ENCODE data around the gene FOXD2.

Gene FOXD2

DNA sequence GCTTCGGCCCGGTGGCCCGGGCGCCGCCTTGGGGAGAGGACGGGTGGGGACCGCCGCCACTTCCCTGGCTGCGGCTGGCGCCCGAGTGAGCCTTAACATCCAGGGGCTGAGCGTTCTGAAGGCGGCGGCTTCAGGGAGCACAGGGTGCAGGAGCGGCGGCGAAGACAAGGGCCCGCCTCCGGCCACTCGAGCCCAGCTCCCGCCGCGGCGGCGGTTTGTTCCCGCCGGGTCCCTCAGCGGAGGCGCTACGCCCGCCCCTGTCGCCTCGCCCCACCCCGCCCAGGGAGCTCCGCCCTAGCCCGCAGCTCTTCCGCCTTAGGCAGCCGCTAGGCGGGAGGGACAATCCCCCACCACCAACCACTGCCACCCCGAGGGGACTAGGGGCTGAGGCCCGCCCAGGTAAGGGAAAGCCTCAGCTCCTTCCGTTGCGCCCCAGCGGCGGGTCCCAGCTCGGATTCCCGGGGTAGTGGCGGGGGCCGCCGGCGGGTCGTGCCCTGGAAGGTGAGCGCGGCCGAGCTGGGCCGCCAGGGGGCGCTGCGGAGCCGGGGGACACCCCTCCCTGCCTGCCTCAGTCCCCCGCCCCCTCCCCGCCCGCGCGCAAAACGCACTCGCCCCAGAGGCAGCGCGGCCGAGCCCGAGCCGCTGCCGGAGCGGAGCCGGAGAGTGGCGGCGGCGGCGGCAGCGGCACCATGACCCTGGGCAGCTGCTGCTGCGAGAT is at the start of gene FOXD2:
FOXD2 (plus strand) TSS at position 598 of the 718 bp plus-strand sequence; CDS start at position 690, 92 bp downstream.
- DNase-seq (ENCODE audit: low read depth) = peak; percentile 84
- TF ChIP-seq, protein P1, sequence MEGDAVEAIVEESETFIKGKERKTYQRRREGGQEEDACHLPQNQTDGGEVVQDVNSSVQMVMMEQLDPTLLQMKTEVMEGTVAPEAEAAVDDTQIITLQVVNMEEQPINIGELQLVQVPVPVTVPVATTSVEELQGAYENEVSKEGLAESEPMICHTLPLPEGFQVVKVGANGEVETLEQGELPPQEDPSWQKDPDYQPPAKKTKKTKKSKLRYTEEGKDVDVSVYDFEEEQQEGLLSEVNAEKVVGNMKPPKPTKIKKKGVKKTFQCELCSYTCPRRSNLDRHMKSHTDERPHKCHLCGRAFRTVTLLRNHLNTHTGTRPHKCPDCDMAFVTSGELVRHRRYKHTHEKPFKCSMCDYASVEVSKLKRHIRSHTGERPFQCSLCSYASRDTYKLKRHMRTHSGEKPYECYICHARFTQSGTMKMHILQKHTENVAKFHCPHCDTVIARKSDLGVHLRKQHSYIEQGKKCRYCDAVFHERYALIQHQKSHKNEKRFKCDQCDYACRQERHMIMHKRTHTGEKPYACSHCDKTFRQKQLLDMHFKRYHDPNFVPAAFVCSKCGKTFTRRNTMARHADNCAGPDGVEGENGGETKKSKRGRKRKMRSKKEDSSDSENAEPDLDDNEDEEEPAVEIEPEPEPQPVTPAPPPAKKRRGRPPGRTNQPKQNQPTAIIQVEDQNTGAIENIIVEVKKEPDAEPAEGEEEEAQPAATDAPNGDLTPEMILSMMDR (conservative IDR thresholded peaks at IDR 0.05; ENCODE audit: low read depth, low read length) = peak; percentile 49
- peak within 1 kb of the TSS; percentile 86 for H3K4me3 ChIP-seq (ENCODE audit: low read depth, low read length)

DNA sequence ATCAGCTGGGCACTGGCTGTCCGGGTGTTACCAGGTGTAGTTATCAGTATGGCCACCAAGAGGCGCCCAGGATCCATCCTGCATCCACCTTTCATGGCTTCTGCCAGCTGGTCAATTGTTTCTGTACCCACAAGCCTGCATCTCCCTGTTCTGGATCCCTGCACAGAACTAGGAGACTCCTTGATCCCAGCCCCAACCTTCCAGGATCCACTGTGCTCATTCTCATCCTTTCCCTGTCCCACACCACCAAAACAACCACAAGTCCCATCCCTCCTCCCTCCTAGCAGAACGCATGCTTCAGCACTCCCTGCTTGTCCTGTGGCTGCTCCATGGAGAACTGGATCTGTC is 49.0 kb upstream of the FOXD2 start:
- peak; percentile 83 for DNase-seq (ENCODE audit: low read depth)
- H3K4me3 ChIP-seq (ENCODE audit: low read depth, low read length) = no peak overlapping the region
- TF ChIP-seq, protein P1 (conservative IDR thresholded peaks at IDR 0.05; ENCODE audit: low read depth, low read length) = peak; percentile 87

DNA sequence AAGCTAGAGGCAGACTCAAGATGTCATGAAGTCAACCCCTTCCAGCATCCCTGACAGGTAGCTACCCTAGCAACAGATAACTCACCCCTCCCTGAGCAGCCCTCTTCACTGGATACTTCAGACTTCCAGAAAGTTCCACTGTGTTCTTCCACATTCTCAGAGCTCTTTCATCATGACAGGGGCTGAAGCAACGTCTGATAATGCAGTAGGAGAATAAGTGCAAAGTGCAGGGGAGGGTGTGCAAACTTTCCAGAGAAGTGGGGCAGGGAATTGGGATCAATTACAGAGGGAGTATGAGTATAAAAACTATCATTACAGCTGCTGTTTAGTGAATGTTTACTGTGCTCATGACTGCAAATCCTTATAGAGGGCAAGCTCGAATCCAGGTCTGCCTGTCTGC is 48.1 kb upstream of the FOXD2 start:
- no peak for DNase-seq (ENCODE audit: low read depth)
- TF ChIP-seq, protein P1 (conservative IDR thresholded peaks at IDR 0.05; ENCODE audit: low read depth, low read length) = no peak
- H3K4me3 ChIP-seq (ENCODE audit: low read depth, low read length) = no peak overlapping the region

DNA sequence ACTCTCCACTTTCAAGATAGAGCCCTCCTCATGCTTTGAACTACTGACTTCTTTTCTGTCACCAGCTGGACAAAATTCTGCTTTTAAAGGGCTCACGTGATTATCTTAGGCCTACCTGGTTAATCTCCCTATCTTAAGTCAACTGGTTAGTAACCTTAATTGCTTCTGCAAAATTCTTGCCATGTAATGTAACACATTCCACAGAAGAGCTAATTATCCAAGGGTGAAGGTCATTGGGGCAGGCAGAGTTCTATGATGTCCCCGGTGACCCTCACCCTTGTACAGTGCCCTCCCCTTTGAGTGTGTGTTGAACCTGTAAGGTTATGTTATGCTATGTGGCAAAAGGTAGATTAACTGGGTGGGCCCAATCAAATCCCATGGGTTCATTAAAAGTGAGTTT is 47.0 kb upstream of the FOXD2 start:
- H3K4me3 ChIP-seq (ENCODE audit: low read depth, low read length) = no peak overlapping the region
- DNase-seq (ENCODE audit: low read depth) = no peak
- TF ChIP-seq, protein P1 (conservative IDR thresholded peaks at IDR 0.05; ENCODE audit: low read depth, low read length) = no peak

DNA sequence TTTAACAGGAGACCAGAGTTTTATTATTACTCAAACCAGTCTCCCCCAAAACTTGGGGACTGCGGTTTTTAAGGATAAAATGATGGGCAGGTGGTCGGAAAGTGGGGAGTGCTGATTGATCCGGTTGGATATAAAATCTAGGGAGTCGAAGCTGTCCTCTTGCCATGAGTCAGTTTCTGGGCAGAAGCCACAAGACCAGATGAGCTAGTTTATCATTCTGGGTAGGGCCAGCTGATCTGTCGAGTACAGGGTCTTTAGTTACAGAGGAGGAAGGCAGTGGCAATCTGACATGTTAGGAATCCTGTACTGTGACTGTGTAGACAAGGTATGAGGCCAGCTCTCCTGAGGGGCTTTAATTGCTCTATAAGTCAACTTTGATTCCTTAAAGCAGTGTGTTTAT is 44.7 kb upstream of the FOXD2 start:
- H3K4me3 ChIP-seq (ENCODE audit: low read depth, low read length) = no peak overlapping the region
- TF ChIP-seq, protein P1 (conservative IDR thresholded peaks at IDR 0.05; ENCODE audit: low read depth, low read length) = no peak
- DNase-seq (ENCODE audit: low read depth) = no peak

DNA sequence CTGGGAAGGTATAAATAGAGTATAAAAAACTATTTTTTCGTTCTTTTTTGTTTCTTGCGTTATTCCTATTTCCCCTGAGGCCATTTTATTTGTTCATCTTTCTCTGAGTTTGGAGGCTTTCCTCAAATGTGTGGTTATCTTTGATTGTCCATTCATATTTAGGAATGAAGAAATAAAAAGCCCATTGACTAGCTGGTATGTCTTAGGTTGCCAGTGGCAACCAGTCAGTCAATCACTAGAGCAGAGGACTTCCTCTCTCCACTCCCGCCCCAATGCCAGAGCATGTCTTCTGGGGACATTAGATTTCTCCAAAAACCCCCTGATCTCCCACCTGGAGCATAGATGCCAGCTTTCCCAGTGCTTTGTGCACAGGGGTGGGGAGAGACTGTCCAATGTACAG is 42.4 kb upstream of the FOXD2 start:
- DNase-seq (ENCODE audit: low read depth) = no peak
- TF ChIP-seq, protein P1 (conservative IDR thresholded peaks at IDR 0.05; ENCODE audit: low read depth, low read length) = no peak
- no peak overlapping the region for H3K4me3 ChIP-seq (ENCODE audit: low read depth, low read length)

DNA sequence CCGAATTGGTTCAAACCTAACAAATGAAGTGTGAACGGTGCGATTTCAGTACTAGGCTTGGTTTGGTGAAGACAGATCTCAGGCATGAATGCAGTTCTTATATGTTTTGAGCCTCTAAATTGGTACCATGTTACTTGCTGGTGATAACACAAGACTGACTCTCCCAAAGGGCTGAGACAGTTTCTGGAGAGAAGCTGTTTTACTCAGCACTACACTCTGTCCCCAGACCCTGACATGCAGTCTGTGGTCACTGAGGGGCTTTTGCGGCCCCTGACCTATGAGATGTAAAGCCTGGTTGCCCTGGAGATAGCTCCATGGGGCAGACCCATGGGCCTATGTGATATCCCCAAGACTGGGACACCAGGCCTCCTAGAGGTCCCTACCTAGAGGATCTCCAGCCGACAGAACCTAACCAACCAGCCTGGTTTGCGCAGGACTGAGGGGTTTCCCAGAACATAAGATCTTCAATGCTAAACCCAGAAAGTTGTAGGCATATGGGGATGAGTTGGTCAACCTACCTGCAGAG is 41.1 kb upstream of the FOXD2 start:
- TF ChIP-seq, protein P1 (conservative IDR thresholded peaks at IDR 0.05; ENCODE audit: low read depth, low read length) = no peak
- no peak for DNase-seq (ENCODE audit: low read depth)
- no peak overlapping the region for H3K4me3 ChIP-seq (ENCODE audit: low read depth, low read length)

Measured in choroid plexus epithelial cell (primary cell).